ENCODE results near the gene OVOL1. TPM values are rescaled to one million over a fixed set of nuclear protein-coding genes. Genes with fewer than 3 reads are reported as not detected.
"Not testable (repeated sequence)": the region's sequence is repeated elsewhere in the genome, so short reads cannot be mapped to it uniquely, and the experiment has no call there.

The OVOL1 gene
- total RNA-seq, 1 donor from 2014 or later = not detected

GRCh38 chr11:65816696-65817095 lies 29.8 kb downstream of the OVOL1 start:
- no peak for DNase-seq

GRCh38 chr11:65817312-65817834 lies 30.5 kb downstream of the OVOL1 start:
- DNase-seq = no peak

- DNase-seq = peak; percentile 86
Measured at GRCh38 chr11:65817835-65818680, 31.2 kb downstream of the OVOL1 start.

GRCh38 chr11:65821107-65821506 lies 34.2 kb downstream of the OVOL1 start:
- no peak for DNase-seq

- no peak for DNase-seq
Measured at GRCh38 chr11:65822776-65823528, 36.1 kb downstream of the OVOL1 start.

- no peak for DNase-seq
Measured at GRCh38 chr11:65826984-65827735, 40.3 kb downstream of the OVOL1 start.

- DNase-seq = no peak
Measured at GRCh38 chr11:65829459-65829858, 42.6 kb downstream of the OVOL1 start.

GRCh38 chr11:65832231-65832630 lies 45.4 kb downstream of the OVOL1 start:
- DNase-seq = not testable (repeated sequence)

GRCh38 chr11:65833297-65834030 lies 46.6 kb downstream of the OVOL1 start, which contains the start of gene SNX32:
SNX32 (plus strand) TSS chr11:65833963; CDS start chr11:65834066, 103 bp downstream.
- DNase-seq = peak; percentile 92

GRCh38 chr11:65834202-65834601 lies 47.3 kb downstream of the OVOL1 start:
- no peak for DNase-seq

GRCh38 chr11:65842144-65842543 lies 55.3 kb downstream of the OVOL1 start:
- no peak for DNase-seq

- no peak for DNase-seq
Measured at GRCh38 chr11:65843811-65844210, 56.9 kb downstream of the OVOL1 start.

GRCh38 chr11:65844231-65844872 lies 57.5 kb downstream of the OVOL1 start:
- DNase-seq = no peak

Other genes with a start within 250 kb of the OVOL1 start
- gene LTBP3, start 228.7 kb upstream of the OVOL1 start, total RNA-seq = 18.4 TPM
- gene ZNRD2, start 216.6 kb upstream of the OVOL1 start, total RNA-seq = 23.6 TPM
- 22.3 TPM for gene FAM89B, start 214.5 kb upstream of the OVOL1 start, total RNA-seq
- gene EHBP1L1, start 211.0 kb upstream of the OVOL1 start, total RNA-seq = 9.7 TPM
- gene KCNK7, start 191.3 kb upstream of the OVOL1 start, total RNA-seq = 0.31 TPM
- gene MAP3K11, start 172.8 kb upstream of the OVOL1 start, total RNA-seq = 9.0 TPM
- gene PCNX3, start 171.3 kb upstream of the OVOL1 start, total RNA-seq = 7.0 TPM
- 3.7 TPM for gene SIPA1, start 149.0 kb upstream of the OVOL1 start, total RNA-seq
- 12.6 TPM for gene RELA, start 124.1 kb upstream of the OVOL1 start, total RNA-seq
- gene KAT5, start 74.8 kb upstream of the OVOL1 start, total RNA-seq = 43.8 TPM
- 9.4 TPM for gene RNASEH2C, start 66.3 kb upstream of the OVOL1 start, total RNA-seq
- gene AP5B1, start 6.1 kb upstream of the OVOL1 start, total RNA-seq = 4.7 TPM
- 7.3 TPM for gene SNX32, start 46.9 kb downstream of the OVOL1 start, total RNA-seq
- 404 TPM for gene CFL1, start 71.1 kb downstream of the OVOL1 start, total RNA-seq
- 45.9 TPM for gene MUS81, start 73.4 kb downstream of the OVOL1 start, total RNA-seq
- gene EFEMP2, start 85.7 kb downstream of the OVOL1 start, total RNA-seq = 13.3 TPM
- gene CTSW, start 92.8 kb downstream of the OVOL1 start, total RNA-seq = not detected
- 107 TPM for gene FIBP, start 101.4 kb downstream of the OVOL1 start, total RNA-seq
- gene CCDC85B, start 103.6 kb downstream of the OVOL1 start, total RNA-seq = 14.0 TPM
- not detected for gene FOSL1, start 113.3 kb downstream of the OVOL1 start, total RNA-seq
- 12.6 TPM for gene C11orf68, start 132.0 kb downstream of the OVOL1 start, total RNA-seq
- 50.4 TPM for gene DRAP1, start 132.4 kb downstream of the OVOL1 start, total RNA-seq
- gene TSGA10IP, start 158.4 kb downstream of the OVOL1 start, total RNA-seq = not detected
- gene SART1, start 174.7 kb downstream of the OVOL1 start, total RNA-seq = 22.1 TPM
- gene EIF1AD, start 215.1 kb downstream of the OVOL1 start, total RNA-seq = 20.7 TPM
- gene BANF1, start 215.4 kb downstream of the OVOL1 start, total RNA-seq = 16.7 TPM
- not detected for gene CST6, start 224.9 kb downstream of the OVOL1 start, total RNA-seq
- not detected for gene CATSPER1, start 239.4 kb downstream of the OVOL1 start, total RNA-seq